Dedifferentiated amniotic fluid mesenchymal stem cell (primary cell): ENCODE measurements around the gene GFRA1.

Experiments
- DNase-seq: peaks from one replicate; pipeline ENCODE4 v3.0.0-alpha.2; 2016; ENCODE audit errors: extremely low spot score

The GFRA1 gene

GRCh38 chr10:116272440-116273283 lies at the start of gene GFRA1:
Gene GFRA1, minus strand, starts transcription at chr10:116273206. Its CDS starts 1,177 bp downstream, at chr10:116272029.
- no peak for DNase-seq

- DNase-seq = no peak
Measured at GRCh38 chr10:116316503-116316902, 43.5 kb upstream of the GFRA1 start.

- no peak for DNase-seq
Measured at GRCh38 chr10:116312548-116312947, 39.5 kb upstream of the GFRA1 start.

- no peak for DNase-seq
Measured at GRCh38 chr10:116311706-116312490, 38.9 kb upstream of the GFRA1 start.

- DNase-seq = no peak
Measured at GRCh38 chr10:116311016-116311415, 38.0 kb upstream of the GFRA1 start.

- DNase-seq = no peak
Measured at GRCh38 chr10:116307455-116307854, 34.4 kb upstream of the GFRA1 start.

- no peak for DNase-seq
Measured at GRCh38 chr10:116306847-116307246, 33.8 kb upstream of the GFRA1 start.

GRCh38 chr10:116304923-116305322 lies 31.9 kb upstream of the GFRA1 start:
- no peak for DNase-seq

GRCh38 chr10:116300542-116300941 lies 27.5 kb upstream of the GFRA1 start:
- DNase-seq = no peak

- no peak for DNase-seq
Measured at GRCh38 chr10:116298586-116298985, 25.6 kb upstream of the GFRA1 start.

- no peak for DNase-seq
Measured at GRCh38 chr10:116296291-116296721, 23.3 kb upstream of the GFRA1 start.

- DNase-seq = no peak
Measured at GRCh38 chr10:116292493-116292892, 19.5 kb upstream of the GFRA1 start.

GRCh38 chr10:116289652-116290051 lies 16.6 kb upstream of the GFRA1 start:
- DNase-seq = no peak

- peak; percentile 71 for DNase-seq
Measured at GRCh38 chr10:116287906-116288501, 15.0 kb upstream of the GFRA1 start.

- no peak for DNase-seq
Measured at GRCh38 chr10:116286626-116287200, 13.7 kb upstream of the GFRA1 start.

GRCh38 chr10:116281775-116282174 lies 8.8 kb upstream of the GFRA1 start:
- DNase-seq = no peak

GRCh38 chr10:116278846-116279245 lies 5.8 kb upstream of the GFRA1 start:
- no peak for DNase-seq

- DNase-seq = no peak
Measured at GRCh38 chr10:116276981-116277380, 4.0 kb upstream of the GFRA1 start.

- DNase-seq = no peak
Measured at GRCh38 chr10:116274064-116274904, 1.3 kb upstream of the GFRA1 start.

GRCh38 chr10:116271593-116272439 lies 1.2 kb downstream of the GFRA1 start:
- no peak for DNase-seq
